ENCODE measurements around the gene TNIP2.
"Not testable (repeated sequence)": the region's sequence is repeated elsewhere in the genome, so short reads cannot be mapped to it uniquely, and the experiment has no call there.

Gene TNIP2

DNA sequence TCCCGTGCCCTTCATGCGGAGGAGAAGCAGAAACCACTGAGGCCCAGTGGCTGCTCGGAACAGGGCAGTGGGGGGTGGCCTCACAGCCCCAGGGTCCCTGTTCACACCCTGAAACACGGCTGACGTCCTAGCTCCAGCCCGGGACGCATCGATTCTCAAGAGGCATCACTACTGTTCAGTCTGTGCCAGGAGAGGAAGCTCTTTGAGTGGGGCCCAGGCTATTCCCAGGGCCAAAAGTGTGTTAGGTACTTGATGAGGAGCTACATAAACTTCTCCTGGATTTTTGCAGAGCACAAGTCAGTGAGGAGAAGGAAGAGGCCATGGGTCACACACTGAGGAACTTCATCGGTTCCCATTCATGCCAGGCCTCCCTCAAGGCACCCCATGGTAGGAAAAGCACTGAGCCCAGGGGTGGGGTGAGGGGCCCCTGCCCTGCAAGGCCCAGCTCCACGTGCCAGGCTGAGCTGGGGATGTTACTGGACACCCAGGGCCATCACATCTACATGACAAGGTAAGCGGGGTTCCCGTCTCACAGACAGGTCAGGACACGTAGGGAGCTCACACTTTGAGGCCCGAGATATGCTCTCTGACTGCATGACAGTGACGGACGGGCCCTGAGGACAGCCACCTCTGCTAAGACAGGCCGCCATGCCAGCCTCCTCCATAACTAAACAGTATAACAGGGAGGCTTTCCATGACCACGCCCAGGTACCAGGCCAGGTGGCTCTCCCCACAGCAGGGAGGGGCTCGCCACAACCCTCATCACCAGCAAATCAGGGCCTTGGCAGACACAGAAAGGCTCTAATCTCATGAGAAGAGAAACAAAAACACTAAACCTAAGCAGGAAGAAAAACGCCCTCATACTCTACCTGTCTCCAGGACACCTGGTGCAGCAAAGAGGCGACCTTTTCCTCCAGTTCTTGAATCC, 12.4 kb downstream of the TNIP2 start:
- no peak for DNase-seq

DNA sequence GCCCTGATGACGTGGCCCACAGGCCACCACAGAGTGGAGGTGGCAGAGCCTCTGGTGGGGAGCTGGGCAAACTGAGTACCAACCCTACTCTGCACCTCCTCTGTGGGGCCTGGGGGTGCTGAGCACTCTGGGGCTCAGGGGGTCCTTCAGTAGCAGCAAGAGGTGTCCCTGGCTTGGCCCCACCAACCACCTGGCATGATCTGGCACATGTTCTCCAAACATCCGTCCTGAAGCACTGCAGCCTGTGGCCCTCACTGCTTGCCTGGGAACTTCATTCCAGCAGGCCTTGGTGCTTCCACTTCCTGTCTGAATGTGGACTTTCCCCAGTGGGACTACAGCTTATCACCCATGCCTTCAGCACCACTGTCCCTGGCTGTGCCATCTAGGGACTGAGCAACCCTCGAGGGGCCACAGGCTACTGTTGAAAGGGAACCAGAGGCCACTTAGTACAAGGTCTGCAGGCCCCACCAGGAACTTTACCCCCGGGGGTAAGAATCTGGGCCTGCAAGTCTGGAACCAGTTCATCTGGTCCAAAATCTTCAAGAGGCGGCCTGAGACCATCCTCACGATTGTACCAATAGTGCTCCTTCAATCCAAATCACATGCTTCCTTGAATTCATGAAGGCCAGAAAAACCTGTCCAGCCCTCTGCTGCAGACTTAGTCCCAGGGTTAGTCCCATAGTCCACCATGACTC, 13.2 kb downstream of the TNIP2 start:
- DNase-seq = no peak

DNA sequence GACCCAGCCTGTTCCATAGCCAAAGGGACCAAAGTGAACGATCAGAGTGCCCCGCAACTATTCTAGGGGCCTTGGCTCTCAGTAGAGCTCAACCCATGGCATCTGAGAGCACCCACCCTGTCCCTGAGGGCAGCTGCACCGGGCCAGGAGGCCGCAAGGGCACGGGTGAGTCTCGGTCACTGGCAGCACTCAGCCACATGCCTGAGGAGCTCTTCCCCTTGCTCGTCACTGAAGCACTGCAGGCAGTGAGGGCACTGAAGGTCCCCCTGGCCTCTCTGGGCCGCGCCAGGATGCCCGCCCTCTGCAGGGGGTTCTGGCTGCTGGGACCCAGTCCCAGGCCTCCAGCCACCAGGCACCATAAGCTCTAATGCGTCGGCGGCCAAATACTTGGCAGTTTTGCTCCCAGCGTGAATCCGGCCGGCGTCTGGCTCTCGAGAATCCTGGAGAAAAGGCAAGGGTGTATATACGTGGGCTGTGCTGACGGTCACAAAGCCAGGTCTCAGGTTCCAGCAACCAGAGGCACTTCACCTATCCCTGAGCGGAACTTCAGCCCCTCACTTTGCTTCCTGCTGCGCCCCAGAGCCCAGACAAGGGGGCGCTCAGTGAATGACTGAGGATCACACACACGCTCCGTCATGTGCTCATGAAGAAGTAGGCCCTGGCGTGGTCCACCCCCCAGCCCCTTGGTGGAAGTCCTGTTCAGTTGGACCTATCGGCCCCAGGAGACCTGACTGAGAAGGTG, 13.9 kb downstream of the TNIP2 start:
- no peak for DNase-seq

DNA sequence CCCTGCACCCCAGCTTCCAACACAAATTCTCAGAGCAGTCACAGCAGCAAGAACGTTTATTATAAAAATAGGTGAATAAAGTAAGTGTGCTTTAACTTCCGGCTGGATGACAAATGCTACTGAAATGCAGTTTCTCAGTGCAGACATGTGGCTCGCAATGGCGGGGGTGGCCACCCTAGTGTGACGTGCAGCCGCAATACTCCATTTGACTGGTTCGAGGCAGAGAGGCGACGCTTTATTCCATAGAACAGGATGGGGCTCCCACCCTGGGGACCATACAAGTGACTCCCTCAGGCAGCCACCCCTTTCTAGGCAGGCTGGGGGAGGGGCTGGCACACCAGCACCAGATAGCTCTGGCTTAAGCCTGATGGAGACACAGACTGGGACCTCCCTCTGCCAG, 14.5 kb downstream of the TNIP2 start:
- DNase-seq = no peak

DNA sequence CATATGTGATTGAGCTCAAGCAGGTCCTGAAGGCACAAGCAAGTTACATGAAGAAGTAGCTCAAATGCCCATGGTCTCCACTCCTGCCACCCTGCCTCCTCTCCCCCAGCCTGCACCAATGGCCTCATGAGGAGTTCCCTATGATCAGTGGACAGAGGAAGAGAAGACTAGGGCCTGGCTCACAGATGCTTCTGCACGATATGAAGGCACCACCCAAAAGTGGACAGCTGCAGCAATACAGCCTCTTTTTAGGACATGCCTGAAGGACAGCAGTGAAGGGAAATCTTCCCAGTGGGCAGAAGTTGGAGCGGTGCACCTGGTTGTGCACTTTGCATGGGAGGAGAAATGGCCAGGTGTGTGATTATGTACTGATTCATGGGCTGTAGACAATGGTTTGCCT, 17.8 kb downstream of the TNIP2 start:
- DNase-seq = not testable (repeated sequence)

DNA sequence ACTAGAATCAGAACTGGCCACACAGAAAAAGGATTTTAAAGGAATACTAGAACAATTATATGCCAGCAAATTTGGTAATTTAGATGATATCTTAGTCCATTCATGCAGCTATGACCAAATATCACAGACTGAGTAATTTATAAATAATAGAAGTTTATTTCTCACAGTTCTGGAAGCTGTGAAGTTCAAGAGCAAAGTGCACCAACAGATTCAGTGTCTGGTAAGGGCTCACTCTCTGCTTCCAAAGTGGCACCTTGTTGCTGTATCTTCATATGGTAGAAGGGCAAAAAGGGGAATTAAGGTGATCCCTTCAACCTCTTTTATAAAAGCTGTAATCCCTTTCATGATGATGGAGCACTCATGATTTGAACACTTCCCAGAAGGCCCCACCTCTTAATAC, 20.3 kb downstream of the TNIP2 start:
- DNase-seq = no peak

DNA sequence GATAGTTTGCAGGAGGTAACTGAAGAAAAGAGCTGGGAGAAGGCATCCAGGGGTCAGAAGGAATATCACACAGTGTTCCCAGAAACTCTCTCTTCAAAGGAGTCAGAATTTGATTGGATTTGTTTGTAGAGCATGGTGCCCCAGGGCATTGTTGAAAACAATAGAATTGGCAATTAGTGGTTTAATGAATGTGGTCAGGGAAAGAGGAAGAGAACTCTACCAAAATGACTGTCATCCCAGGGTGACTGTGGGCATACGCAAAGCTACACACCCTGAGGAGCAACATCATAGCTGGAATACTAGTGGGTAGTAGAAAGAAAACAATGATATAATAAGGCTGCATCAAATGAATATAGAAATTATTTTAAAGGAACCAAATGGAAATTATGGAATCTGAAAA, 21.5 kb downstream of the TNIP2 start:
- DNase-seq = no peak

DNA sequence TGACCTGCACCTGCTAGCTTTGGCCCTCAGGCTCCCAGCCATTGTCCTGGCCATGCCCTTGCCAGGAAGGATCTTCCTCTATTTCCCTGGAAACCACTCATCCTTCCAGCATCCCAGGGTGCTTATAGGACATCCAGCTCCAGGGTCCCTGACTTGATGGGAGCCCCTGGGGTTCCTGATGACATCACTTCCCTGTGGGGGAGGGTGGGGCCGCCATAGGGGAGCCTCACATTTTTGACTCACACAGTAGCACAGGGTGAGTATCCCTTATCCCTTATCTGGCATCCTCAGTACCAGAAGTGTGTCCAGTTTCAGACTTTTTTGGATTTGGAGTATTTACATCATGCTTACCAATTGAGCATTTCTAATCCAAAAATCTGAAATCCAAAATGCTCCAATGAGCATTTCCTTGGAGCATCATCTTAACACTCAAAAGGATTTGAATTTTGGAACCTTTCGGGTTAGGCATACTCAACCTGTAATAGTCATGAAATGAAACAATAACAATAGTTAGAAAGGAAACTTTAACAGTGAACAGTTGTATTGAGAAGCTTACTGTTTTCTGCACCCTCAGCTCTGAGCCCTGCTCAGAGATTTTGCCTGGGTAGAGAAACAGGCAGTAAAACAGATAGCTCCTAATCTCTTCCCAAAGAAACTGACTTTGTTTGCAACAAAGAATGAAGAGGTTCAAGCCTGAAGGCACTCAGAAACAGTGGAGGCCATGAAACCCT, 22.1 kb downstream of the TNIP2 start:
- DNase-seq = no peak

DNA sequence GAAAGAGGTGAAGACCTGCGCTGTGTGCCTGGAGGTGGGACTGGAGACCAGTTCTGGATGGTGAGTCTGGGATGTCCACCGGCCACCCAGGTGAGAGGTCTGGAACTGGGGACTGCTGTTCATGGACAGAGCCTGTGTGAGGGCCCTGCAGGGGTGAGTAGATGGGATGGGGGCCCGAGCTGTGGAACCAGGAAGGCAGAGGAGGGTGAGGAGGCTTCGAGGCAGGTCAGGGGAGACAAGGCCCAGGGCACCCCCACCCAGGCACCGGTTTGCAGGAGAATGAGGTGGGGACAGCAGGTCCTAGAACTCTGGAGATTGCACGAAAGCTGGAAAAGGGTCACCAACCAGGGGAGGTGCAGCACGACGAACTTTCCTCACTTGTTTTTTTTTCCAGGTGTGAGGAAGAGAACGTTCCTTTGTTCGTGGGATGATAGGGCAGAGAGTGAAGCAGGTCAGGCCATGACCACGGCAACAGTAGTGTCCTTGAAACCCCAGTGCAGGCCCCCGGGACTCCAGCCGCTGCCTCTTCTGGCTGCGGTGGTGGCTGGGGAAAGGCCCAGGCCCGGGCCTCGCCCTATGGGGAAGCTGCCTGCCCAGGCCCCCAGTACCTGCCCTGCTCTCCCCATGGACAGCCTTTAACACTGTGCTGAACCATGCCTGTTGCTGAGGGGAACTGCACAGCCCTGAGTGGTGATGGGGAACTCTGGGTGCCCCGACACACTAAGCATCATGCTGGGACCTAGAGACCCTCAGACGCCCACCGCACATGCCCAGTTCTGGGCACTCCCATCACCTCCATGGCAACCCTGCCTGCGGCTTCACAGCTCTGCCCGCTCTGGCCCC, 22.9 kb downstream of the TNIP2 start:
- DNase-seq = no peak

DNA sequence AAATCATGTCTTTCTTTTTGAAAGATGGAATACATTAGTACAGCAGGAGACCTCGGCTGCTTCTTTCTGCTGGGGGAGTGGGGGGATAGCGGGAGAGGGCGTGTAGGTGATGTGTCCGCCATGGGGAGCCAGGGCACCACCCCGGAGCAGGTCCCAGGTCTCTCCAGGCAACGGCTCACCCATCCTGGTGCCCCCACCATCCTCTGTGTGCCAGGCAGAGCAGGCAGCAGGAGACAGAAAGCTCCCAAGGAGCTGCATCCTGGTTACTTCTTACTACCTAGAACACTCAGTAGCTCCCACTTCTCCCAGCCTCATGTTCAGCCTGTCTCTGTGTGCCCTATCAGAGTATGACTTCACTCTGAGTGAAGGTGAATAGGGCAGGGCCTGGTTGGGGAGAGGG, 23.6 kb downstream of the TNIP2 start:
- no peak for DNase-seq

DNA sequence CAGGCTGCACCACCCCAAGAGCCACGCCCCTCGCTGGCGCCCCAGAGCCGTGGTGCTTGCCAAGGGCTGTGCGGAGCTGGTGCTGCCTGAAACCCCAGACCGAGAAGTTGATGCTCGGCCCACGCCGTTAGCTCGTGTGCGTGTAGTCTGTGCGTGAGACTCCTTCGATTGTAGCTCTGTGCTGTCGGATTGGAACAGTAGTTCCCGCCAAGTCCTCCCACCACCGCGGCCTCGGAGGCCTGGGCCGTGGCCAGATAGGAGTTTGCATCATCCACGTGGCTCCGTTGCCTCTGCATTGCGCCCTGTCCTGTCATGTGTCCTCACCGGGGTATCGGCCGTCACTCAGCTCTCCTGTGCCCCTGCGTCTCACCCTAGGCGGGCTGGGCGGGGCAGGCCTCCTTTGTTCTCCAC, 24.2 kb downstream of the TNIP2 start:
- DNase-seq = no peak

DNA sequence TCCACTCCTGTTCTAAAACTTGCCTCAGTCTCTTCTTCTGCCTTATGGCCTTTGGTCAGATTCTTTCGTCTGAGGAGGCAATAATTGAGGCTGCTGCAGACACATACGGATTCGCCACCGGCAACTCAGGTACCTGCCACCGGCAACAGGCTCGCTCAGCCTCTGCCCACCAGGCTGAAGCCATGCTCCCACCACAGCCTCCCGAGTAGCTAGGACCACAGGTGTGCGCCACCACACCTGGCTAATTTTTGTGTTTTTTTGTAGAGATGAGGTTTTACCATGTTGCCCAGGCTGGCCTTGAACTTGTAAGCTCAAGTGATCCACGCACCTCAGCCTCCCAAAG, 26.6 kb downstream of the TNIP2 start:
- no peak for DNase-seq

DNA sequence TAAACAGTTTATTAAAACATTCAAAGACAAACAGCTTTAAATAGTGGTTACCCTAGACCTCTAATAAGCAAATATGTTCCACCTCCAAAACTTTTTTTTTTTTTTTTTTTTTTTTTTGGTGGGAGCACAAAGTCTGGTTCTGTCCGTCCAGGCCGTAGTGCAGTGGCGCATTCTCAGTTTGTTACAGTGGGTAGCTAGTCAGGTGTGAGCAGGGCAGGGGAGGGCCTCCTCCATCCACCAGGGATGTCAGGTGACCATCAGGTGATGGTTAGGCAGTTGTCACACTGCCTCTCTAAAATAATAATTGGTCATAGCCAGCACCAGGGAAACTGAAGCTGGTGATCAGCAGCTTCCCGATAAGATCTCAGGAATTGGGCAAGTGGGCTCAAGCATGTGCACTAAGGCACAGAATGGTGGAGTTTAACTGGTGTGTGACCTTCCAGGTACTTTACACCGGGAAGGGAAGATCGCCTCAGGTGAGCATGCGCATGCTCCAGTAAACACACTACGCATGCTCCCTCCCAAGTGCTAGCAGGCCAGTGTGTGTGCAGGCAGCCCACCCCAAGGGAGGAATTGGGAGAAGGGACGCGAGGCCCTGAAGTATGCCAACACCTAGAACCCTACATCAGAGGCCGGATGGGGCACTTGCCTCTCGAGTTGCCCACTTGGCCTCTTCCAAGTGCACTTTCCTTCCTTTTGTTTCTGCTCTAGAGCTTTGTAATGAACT, 27.2 kb downstream of the TNIP2 start:
- no peak for DNase-seq

DNA sequence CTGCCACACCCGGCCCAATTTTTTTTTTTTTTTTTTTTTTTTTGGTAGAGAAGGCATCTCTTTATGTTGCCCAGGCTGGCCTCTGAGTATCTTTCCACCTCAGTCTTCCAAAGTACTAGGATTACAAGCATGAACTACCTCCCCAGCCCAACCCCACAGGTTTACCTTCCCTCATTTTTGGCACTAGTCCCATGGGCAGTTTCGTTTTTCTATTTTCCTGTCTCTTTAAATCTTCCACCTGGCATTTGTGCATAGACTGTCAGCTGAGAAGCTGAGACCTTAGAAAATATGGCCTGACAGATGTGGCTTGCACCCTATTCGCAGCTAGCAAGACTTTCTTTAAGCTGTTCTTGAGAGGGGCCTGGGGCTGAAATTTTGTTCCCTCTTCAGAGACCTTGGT, 27.9 kb downstream of the TNIP2 start:
- DNase-seq = no peak

DNA sequence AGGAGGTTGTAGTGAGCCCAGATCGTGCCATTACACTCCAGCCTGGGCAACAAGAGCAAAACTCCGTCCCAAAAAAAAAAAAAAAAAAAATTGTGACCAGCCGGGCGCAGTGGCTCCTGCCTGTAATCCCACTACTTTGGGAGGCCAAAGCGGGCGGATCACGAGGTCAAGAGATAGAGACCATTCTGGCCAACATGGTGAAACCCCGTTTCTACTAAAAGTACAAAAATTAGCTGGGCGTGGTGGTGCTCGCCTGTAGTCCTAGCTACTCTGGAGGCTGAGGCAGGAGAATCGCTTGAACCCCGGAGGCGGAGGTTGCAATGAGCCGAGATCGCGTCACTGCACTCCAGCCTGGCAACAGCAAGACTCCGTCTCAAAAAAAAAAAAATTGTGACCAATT, 29.3 kb downstream of the TNIP2 start:
- not testable (repeated sequence) for DNase-seq

DNA sequence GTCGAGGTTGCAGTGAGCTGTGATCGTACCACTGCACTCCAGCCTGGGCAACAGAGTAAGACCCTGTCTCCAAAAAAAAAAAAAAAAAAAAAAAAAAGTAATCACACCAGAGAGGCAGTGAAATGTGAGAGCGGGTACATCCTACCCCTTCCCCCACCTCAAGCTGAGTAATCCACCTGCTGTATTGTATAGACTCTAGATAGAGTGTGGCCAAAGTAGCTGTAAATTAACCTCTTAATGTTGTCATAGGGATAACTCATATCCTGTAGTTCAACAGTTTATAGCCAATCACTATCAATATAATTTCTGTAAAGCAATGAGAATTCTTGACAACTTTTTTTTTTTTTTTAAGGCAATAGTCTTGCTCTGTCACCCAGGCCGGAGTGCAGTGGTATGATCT, 30.8 kb downstream of the TNIP2 start:
- no peak for DNase-seq

DNA sequence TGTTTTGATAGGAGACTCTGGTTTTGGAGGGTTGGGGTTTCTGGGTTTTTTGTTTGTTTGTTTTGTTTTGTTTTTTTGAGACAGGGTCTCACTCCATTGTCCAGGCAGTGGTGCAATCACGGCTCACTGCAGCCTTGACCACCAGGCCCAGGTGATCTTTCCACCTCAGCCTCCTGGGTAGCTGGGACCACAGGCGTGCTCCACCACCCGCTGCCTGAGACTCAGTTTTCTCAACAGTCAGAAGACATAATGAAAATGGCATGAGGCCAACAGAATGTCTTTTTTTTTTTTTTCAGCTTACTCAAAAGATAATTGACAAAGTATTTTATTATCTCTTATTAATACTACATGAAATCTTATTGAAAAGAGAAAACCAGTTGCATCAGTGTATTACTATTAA, 32.4 kb downstream of the TNIP2 start:
- DNase-seq = no peak

DNA sequence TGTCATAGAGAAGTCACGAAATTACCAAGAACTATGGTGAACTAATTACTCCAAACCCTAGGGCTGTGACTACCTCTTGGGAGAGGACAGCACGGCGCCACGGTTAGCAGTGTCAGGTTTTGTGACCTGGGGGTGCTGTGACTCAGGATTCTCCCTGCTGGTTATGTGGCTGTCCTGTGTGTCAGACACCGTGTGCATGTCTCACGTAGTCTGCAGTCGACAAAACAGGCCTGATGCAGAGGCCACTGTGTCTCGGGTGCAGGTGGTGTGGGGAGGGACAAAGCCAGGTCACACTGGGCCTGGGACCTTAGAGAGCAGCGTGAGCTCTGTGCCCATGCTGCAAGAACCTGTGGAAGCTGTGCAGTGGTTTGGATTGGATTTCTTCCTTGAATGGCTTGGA, 34.1 kb downstream of the TNIP2 start:
- no peak for DNase-seq

DNA sequence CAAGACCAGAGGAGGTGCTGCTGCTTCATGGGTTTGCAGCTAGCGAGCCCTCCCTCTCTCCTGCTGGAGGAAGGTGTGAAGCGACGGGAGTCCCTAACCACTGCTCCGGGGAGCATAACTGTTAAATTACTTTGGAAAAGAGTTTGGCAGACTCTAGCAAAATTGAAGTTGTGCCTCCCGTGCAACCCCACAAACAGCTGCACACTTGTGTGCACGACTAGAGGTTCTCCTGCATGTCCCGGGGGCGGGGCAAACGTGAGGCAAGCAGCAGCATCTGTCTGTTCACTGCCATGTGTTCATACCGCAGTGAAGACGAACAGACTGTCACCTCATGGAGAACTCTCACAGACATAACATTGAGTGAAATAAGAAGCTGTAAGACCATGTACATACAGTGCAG, 34.5 kb downstream of the TNIP2 start:
- no peak for DNase-seq

DNA sequence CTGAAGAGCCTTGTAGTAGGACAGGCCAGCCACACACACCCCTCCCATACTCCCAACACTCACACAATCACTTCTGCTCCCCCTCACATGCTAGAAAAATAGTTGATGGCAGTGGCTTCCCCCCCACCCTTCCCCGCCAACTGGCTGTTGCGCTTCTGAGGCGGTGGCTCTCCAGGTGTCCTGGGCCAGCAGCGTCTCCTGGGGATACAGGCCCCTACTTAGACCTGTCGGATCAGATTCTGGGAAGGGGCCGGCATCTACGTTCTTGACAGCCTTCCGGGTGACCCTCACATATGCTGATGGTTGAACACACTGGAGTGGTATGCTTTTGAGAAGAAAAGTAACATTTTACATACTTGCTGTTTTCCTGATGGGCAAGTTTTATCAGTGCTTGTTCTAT, 39.9 kb downstream of the TNIP2 start:
- DNase-seq = no peak

DNA sequence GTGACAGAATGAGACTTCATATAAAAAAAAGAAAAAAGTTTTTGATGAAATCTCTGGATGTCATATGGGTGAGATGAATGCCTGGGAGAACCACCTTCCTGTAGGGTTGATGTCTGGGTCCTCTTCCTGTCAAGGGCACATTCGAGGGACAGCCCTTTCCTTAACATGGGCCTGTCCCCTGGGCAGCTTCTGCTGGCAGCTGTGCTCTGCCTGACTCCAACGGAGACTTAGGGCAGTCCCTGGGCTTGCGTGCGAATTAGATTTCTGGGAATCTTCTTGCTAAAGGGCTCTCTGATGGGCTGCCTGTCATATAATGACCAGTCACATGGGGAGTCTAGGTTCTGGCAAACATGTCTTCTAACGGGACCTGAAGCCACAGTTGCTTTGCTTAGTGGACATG, 40.7 kb downstream of the TNIP2 start:
- no peak for DNase-seq

DNA sequence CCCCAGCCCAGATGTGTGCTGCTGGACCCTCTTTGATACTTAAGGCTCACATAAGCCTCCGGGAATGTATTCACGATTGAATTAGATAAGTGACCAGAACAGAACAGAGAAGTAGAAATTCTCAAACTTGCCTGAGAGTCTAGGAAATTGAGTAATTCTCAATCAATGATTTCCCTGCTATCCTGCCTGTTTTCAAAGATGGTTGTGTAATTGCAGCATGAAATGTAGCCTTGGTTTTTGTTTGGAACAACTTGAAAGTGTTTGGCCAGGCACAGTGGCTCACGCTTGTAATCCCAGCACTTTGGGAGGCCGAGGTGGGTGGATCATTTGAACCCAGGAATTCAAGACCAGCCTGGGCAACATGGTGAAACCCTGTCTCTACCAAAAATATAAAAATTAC, 41.2 kb downstream of the TNIP2 start:
- no peak for DNase-seq
